Gastroesophageal sphincter (tissue), 3 donors: ENCODE measurements around the gene ALS2.

Source experiments
- EP300 ChIP-seq: sonication (generic); formaldehyde crosslinking; IDR thresholded peaks from one replicate; pipeline ENCODE4 v1.6.1; 2017; ENCODE audit warnings: antibody characterized with exemption, mild to moderate bottlenecking
- POLR2A ChIP-seq, 2 donors: fragments of 450-650 bp; IDR thresholded peaks; one replicate each; pipeline ENCODE4 v1.6.1; 2017; ENCODE audit warnings: antibody characterized with exemption in 2 of 2, mild to moderate bottlenecking in 2 of 2, moderate library complexity in 1 of 2
- POLR2AphosphoS5 ChIP-seq: sonication (generic); formaldehyde crosslinking; IDR thresholded peaks from one replicate; pipeline ENCODE4 v1.6.1; 2017; ENCODE audit warnings: antibody characterized with exemption
- TF ChIP-seq, protein P1 (sequence below), 4 experiments: fragments of 200-600 bp in 2 of 4; fragments of 450-650 bp in 2 of 4; sonication (generic) in 1 of 4; IDR thresholded peaks; one replicate each; pipeline ENCODE4 v1.5.1; 2017 to 2019; ENCODE audit warnings: antibody characterized with exemption in 4 of 4, mild to moderate bottlenecking in 2 of 4, moderate library complexity in 2 of 4

DNA sequence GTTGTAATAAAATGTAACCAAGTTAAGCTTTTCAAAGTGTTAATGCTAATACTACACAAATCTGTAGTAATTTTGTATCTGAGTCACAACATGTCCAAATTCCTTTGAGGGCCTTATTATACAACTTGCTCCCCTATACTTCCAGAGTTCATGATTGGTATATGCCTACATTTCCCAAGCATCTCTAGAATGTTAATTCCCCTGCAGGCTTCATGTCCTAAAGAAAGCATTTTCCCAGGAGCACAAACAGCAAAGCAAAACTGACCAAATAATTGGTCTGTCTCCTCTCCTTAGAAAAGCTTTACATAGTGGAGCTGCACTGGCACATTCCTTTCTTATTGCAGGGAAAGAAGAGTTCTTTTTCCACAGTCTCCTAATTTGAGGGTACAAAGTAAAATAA lies 3.7 kb downstream of the ALS2 start:
- TF ChIP-seq POLR2AphosphoS5, result no peak
- TF ChIP-seq, protein P1, sequence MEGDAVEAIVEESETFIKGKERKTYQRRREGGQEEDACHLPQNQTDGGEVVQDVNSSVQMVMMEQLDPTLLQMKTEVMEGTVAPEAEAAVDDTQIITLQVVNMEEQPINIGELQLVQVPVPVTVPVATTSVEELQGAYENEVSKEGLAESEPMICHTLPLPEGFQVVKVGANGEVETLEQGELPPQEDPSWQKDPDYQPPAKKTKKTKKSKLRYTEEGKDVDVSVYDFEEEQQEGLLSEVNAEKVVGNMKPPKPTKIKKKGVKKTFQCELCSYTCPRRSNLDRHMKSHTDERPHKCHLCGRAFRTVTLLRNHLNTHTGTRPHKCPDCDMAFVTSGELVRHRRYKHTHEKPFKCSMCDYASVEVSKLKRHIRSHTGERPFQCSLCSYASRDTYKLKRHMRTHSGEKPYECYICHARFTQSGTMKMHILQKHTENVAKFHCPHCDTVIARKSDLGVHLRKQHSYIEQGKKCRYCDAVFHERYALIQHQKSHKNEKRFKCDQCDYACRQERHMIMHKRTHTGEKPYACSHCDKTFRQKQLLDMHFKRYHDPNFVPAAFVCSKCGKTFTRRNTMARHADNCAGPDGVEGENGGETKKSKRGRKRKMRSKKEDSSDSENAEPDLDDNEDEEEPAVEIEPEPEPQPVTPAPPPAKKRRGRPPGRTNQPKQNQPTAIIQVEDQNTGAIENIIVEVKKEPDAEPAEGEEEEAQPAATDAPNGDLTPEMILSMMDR (IDR thresholded peaks at IDR 0.05), result no peak
- no peak for TF ChIP-seq POLR2A (IDR thresholded peaks at IDR 0.05)
- no peak for TF ChIP-seq EP300
